PC-3 (cell line): ENCODE results near the gene SRSF2.

Source experiments
- EZH2 ChIP-seq: fragments of 300-600 bp; sonication (generic); IDR thresholded peaks from one replicate; pipeline ENCODE4 v1.6.1; 2017; ENCODE audit warnings: antibody characterized with exemption, mild to moderate bottlenecking, low read length; ENCODE audit not compliant: unreplicated experiment
- TF ChIP-seq, protein P1 (sequence below): fragments of 300-600 bp; sonication (generic); conservative IDR thresholded peaks from 2 replicates; pipeline ENCODE4 v1.5.1; 2017; ENCODE audit warnings: antibody characterized with exemption, low read depth, mild to moderate bottlenecking, low read length

DNA sequence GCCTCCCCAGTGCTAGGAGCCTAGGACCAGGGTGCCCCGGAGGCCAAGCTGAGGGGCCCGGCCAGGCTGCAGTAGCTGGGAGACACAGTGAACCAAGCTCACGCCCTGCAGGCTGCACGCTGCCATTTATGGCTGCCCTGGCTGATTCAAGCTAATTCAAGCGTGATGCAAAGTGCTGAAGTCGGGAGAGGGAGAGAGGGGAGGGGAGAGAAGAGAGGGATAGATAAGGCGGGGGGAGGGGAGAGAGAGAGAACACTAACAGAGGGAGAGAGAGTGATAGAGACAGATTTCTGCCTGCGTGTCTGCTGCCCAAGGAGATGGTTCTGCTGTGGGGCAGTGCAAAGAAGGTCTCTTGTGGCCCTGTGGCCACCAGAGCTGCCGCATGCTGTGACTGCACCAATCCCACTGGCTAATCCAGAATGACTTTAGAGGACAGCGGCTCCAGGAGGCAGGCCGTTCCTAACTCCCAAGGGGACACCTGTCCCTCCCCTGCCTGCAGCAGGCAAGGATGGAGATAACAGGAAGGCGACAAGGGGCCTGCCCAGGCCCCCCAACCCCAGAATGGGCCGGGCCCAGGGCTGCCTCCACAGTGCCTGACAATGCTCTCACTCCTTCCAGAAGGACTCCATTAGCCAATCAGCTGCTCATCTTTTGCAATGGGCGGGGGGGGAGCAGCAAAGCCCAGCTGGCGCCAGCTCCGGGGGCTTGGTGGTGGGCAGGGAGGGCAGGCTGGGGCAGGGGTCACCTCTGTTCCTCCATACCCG, 39.2 kb downstream of the SRSF2 start:
- TF ChIP-seq, protein P1, sequence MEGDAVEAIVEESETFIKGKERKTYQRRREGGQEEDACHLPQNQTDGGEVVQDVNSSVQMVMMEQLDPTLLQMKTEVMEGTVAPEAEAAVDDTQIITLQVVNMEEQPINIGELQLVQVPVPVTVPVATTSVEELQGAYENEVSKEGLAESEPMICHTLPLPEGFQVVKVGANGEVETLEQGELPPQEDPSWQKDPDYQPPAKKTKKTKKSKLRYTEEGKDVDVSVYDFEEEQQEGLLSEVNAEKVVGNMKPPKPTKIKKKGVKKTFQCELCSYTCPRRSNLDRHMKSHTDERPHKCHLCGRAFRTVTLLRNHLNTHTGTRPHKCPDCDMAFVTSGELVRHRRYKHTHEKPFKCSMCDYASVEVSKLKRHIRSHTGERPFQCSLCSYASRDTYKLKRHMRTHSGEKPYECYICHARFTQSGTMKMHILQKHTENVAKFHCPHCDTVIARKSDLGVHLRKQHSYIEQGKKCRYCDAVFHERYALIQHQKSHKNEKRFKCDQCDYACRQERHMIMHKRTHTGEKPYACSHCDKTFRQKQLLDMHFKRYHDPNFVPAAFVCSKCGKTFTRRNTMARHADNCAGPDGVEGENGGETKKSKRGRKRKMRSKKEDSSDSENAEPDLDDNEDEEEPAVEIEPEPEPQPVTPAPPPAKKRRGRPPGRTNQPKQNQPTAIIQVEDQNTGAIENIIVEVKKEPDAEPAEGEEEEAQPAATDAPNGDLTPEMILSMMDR: no peak
- no peak for TF ChIP-seq EZH2
